Neural cell (in vitro differentiated cells): ENCODE results near the gene STX17. TPM values are rescaled to one million over a fixed set of nuclear protein-coding genes. Genes with fewer than 3 reads are reported as not detected.

Source experiments
- H2AFZ ChIP-seq: fragments of 200-600, 300-800 bp; sonication (generic), shearing (Covaris generic); 2 replicates; pipeline ENCODE4 v1.6.0; 2014; ENCODE audit warnings: low read depth, mild to moderate bottlenecking, antibody characterized with exemption, low read length, moderate library complexity
- H3F3A ChIP-seq: fragments of 200-600 bp; shearing (Covaris generic); 2 replicates; pipeline ENCODE4 v1.6.1; 2016; ENCODE audit warnings: mild to moderate bottlenecking, moderate library complexity, mixed read lengths, antibody characterized with exemption, low read length; ENCODE audit not compliant: insufficient read depth, poor library complexity, severe bottlenecking
- H3K27ac ChIP-seq: fragments of 200-600, 300-800 bp; sonication (generic), shearing (Covaris generic); 2 replicates; pipeline ENCODE4 v1.5.1; 2014; ENCODE audit warnings: mild to moderate bottlenecking, low read length, moderate library complexity
- H3K27me3 ChIP-seq: fragments of 300-800, 200-600 bp; sonication (generic), shearing (Covaris generic); 2 replicates; pipeline ENCODE4 v1.6.0; 2014; ENCODE audit warnings: mild to moderate bottlenecking, low read depth, low read length, moderate library complexity; ENCODE audit not compliant: insufficient read depth
- H3K36me3 ChIP-seq: fragments of 300-800, 200-600 bp; sonication (generic), shearing (Covaris generic); 2 replicates; pipeline ENCODE4 v1.5.1; 2014; ENCODE audit warnings: mild to moderate bottlenecking, antibody characterized with exemption, low read length, moderate library complexity; ENCODE audit not compliant: insufficient read depth
- H3K4me2 ChIP-seq: fragments of 300-800, 200-600 bp; sonication (generic), shearing (Covaris generic); 2 replicates; pipeline ENCODE4 v1.6.0; 2014; ENCODE audit warnings: mild to moderate bottlenecking, low read length
- H3K4me3 ChIP-seq: fragments of 300-800, 200-600 bp; sonication (generic), shearing (Covaris generic); 2 replicates; pipeline ENCODE4 v1.5.1; 2014; ENCODE audit warnings: mild to moderate bottlenecking, low read length, moderate library complexity
- H3K79me2 ChIP-seq: fragments of 200-600 bp; shearing (Covaris generic); replicated peaks from 2 replicates; pipeline ENCODE4 v1.6.0; 2014; ENCODE audit warnings: mild to moderate bottlenecking, low read length, moderate library complexity; ENCODE audit not compliant: insufficient read depth
- H3K9ac ChIP-seq: fragments of 300-800, 200-600 bp; sonication (generic), shearing (Covaris generic); 2 replicates; pipeline ENCODE4 v1.6.1; 2016; ENCODE audit warnings: mild to moderate bottlenecking, low read length, mixed read lengths
- H3K9me2 ChIP-seq: fragments of 200-600 bp; shearing (Covaris generic); 2 replicates; pipeline ENCODE4 v1.6.1; 2016; ENCODE audit warnings: mild to moderate bottlenecking, low read length, mixed read lengths; ENCODE audit not compliant: insufficient read depth
- H3K9me3 ChIP-seq: fragments of 200-600, 300-800 bp; sonication (generic), shearing (Covaris generic); 2 replicates; pipeline ENCODE4 v1.6.1; 2016; ENCODE audit warnings: mild to moderate bottlenecking, mixed run types, low read length, moderate library complexity, mixed read lengths
- H4K20me1 ChIP-seq: fragments of 200-600 bp; shearing (Covaris generic); 2 replicates; pipeline ENCODE4 v1.6.1; 2016; ENCODE audit warnings: mild to moderate bottlenecking, mixed run types; ENCODE audit not compliant: insufficient read depth
- CTCF ChIP-seq: fragments of 450-650 bp; IDR thresholded peaks from 2 replicates; pipeline ENCODE4 v1.5.1; 2014; ENCODE audit warnings: antibody characterized with exemption, mild to moderate bottlenecking, moderate library complexity; ENCODE audit not compliant: poor library complexity, severe bottlenecking
- EP300 ChIP-seq: fragments of 450-650 bp; conservative IDR thresholded peaks from 2 replicates; pipeline ENCODE4 v1.6.1; 2014; ENCODE audit warnings: antibody characterized with exemption, mild to moderate bottlenecking, moderate library complexity; ENCODE audit not compliant: poor library complexity, severe bottlenecking
- EZH2 ChIP-seq: fragments of 200-600, 300-800 bp; shearing (Covaris generic), sonication (generic); IDR thresholded peaks from 2 replicates; pipeline ENCODE4 v1.6.1; 2014; ENCODE audit warnings: antibody characterized with exemption, low read length, borderline replicate concordance, mild to moderate bottlenecking; ENCODE audit not compliant: insufficient read depth, poor library complexity, severe bottlenecking
- MXI1 ChIP-seq: fragments of 450-650 bp; conservative IDR thresholded peaks from 2 replicates; pipeline ENCODE4 v1.6.1; 2014; ENCODE audit warnings: antibody characterized with exemption, mild to moderate bottlenecking; ENCODE audit not compliant: poor library complexity, severe bottlenecking
- POLR2AphosphoS5 ChIP-seq: IDR thresholded peaks from 2 replicates; pipeline ENCODE4 v1.6.1; 2012
- RAD21 ChIP-seq: fragments of 450-650 bp; conservative IDR thresholded peaks from 2 replicates; pipeline ENCODE4 v1.6.1; 2014; ENCODE audit warnings: antibody characterized with exemption, mild to moderate bottlenecking, moderate library complexity
- REST ChIP-seq: IDR thresholded peaks from 2 replicates; pipeline ENCODE4 v1.6.1; 2012; ENCODE audit warnings: borderline replicate concordance
- SMC3 ChIP-seq: fragments of 450-650 bp; conservative IDR thresholded peaks from 2 replicates; pipeline ENCODE4 v1.6.1; 2014; ENCODE audit warnings: antibody characterized with exemption, mild to moderate bottlenecking, moderate library complexity; ENCODE audit not compliant: poor library complexity
- TAF1 ChIP-seq: IDR thresholded peaks from 2 replicates; pipeline ENCODE4 v1.6.1; 2012; ENCODE audit warnings: low read depth
- polyA plus RNA-seq: library from polyadenylated mRNA; depleted of rRNA; stranded (reverse); fragments of >200 nt; gene quantifications from 2 replicates; pipeline ENCODE4 v1.2.3, GENCODE V29; 2014

The STX17 gene
- polyA plus RNA-seq, 1 donor from 2014 or later, result 3.3 TPM

- Histone ChIP-seq H3K79me2 (no peaks in the 10 kb centered on the region), H3K9me2 (no peaks in the 10 kb centered on the region), H3K4me3 (no peak overlapping the region), H3K36me3 (no peaks in the 10 kb centered on the region), H3K9me3 (no peaks in the 10 kb centered on the region), H4K20me1 (no peaks in the 10 kb centered on the region), H2AFZ (no peak overlapping the region), H3K27me3 (no peaks in the 10 kb centered on the region), H3F3A (no peaks in the 10 kb centered on the region), H3K9ac (no peak overlapping the region), H3K27ac (no peak overlapping the region), H3K4me2 (no peak overlapping the region)
- TF ChIP-seq RAD21 (no peak), POLR2AphosphoS5 (no peak), EP300 (no peak), MXI1 (no peak), EZH2 (no peak), REST (no peak), TAF1 (no peak), SMC3 (no peak), CTCF (no peak)
Measured at GRCh38 chr9:99881769-99882168, 24.7 kb upstream of the STX17 start.

GRCh38 chr9:99885747-99886146, 20.7 kb upstream of the STX17 start:
- H3K27me3 ChIP-seq, result no peaks in the 10 kb centered on the region
- no peaks in the 10 kb centered on the region for H4K20me1 ChIP-seq
- no peak overlapping the region for H3K9ac ChIP-seq
- H3K9me2 ChIP-seq, result no peaks in the 10 kb centered on the region
- H3K79me2 ChIP-seq, result no peaks in the 10 kb centered on the region
- H3K36me3 ChIP-seq, result no peaks in the 10 kb centered on the region
- H3K27ac ChIP-seq, result no peak overlapping the region
- no peak overlapping the region for H3K4me3 ChIP-seq
- no peak overlapping the region for H3K4me2 ChIP-seq
- TF ChIP-seq TAF1 (no peak), CTCF (no peak), EZH2 (no peak), EP300 (no peak), SMC3 (no peak), RAD21 (no peak)
- no peaks in the 10 kb centered on the region for H3K9me3 ChIP-seq
- no peaks in the 10 kb centered on the region for H3F3A ChIP-seq
- no peak overlapping the region for H2AFZ ChIP-seq
